ENCODE data around the gene ANO1. TPM values are rescaled to one million over a fixed set of nuclear protein-coding genes. Genes with fewer than 3 reads are reported as not detected.

Gene ANO1
- total and polyA plus RNA-seq, 2 donors (not counting 1 experiment from before 2014, with no cell fraction given), result not detected

DNA sequence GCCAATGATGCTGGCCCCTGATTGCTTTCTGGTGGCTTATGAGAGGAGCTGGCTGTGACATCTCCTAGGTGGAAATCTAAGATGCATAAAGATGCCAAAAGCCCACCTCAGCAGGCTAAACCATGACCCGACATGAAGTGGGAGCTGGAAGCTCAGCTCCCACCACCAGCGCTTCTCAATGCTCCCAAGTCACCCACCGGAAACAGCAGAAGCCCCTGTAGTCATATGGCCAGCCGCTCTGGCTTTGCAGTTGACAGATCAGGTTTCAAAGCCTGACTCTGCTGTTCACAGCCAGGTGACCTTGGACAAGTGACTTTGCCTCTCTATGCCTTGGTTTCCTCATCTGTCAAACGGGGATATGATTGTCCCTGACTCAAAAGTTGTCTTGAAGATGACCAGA, 29.1 kb upstream of the ANO1 start:
- Mint-ChIP-seq H3K9me3 (ENCODE audit: insufficient read depth) (peaks cover 4% of the 10 kb centered on the region), H3K4me3 (no peak overlapping the region), H3K4me1 (no peaks in the 10 kb centered on the region), H3K27me3 (peaks cover 36% of the 10 kb centered on the region), H3K27ac (peak overlapping the region; percentile 28)
- intact Hi-C loops (cut with micrococcal nuclease), result no loop called here
- CTCF ChIA-PET, result no interaction called here
- no peaks in the 10 kb centered on the region for H3K36me3 ChIP-seq (replicated peaks in 1 of 2; ENCODE audit: control extremely low read depth in 1 of 2, control insufficient read depth in 1 of 2, extremely low read depth in 1 of 2, insufficient read depth in 2 of 2, low read length in 1 of 2)
- no peaks in the 10 kb centered on the region for H3K4me1 ChIP-seq (ENCODE audit: control insufficient read depth in 2 of 2, insufficient read depth in 2 of 2, low read length in 2 of 2)
- no peak overlapping the region for H3K27ac ChIP-seq (ENCODE audit: low read length in 2 of 2)
- no peak overlapping the region for H3K4me3 ChIP-seq (ENCODE audit: control extremely low read depth in 1 of 5, extremely low read depth in 1 of 5, insufficient read depth in 1 of 5, low read depth in 2 of 5, low read length in 4 of 5)
- no peak for DNase-seq
- POLR2A ChIA-PET, result no interaction called here
- H2AFZ ChIP-seq (ENCODE audit: insufficient read depth, low read depth, low read length, poor library complexity, severe bottlenecking), result no peak overlapping the region
- no peak overlapping the region for H3K4me2 ChIP-seq (replicated peaks; ENCODE audit: low read depth, low read length, poor library complexity, severe bottlenecking)
- H3K9ac ChIP-seq (ENCODE audit: low read length), result no peak overlapping the region
- TF ChIP-seq EZH2 (IDR thresholded peaks at IDR 0.05; ENCODE audit: borderline replicate concordance, insufficient read depth, low read depth, low read length, poor library complexity, severe bottlenecking), result no peak
- TF ChIP-seq, protein P1, sequence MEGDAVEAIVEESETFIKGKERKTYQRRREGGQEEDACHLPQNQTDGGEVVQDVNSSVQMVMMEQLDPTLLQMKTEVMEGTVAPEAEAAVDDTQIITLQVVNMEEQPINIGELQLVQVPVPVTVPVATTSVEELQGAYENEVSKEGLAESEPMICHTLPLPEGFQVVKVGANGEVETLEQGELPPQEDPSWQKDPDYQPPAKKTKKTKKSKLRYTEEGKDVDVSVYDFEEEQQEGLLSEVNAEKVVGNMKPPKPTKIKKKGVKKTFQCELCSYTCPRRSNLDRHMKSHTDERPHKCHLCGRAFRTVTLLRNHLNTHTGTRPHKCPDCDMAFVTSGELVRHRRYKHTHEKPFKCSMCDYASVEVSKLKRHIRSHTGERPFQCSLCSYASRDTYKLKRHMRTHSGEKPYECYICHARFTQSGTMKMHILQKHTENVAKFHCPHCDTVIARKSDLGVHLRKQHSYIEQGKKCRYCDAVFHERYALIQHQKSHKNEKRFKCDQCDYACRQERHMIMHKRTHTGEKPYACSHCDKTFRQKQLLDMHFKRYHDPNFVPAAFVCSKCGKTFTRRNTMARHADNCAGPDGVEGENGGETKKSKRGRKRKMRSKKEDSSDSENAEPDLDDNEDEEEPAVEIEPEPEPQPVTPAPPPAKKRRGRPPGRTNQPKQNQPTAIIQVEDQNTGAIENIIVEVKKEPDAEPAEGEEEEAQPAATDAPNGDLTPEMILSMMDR (IDR thresholded peaks at IDR 0.05), result no peak
- WGBS (ENCODE audit: insufficient coverage), result 85% methylated on average over 5 of the region's 5 CpGs
- peaks cover 0 to 2% (median 0%) of the 10 kb centered on the region in 3 donors for H3K9me3 ChIP-seq (ENCODE audit: control extremely low read depth in 1 of 3, control insufficient read depth in 2 of 3, insufficient read depth in 1 of 3, low read length in 2 of 3)
- H4K20me1 ChIP-seq (ENCODE audit: control insufficient read depth, insufficient read depth, low read length, poor library complexity, severe bottlenecking), result no peaks in the 10 kb centered on the region
- no peak for ATAC-seq (ENCODE audit: low read depth)
- no peaks in the 10 kb centered on the region for H3K79me2 ChIP-seq (ENCODE audit: control insufficient read depth, insufficient read depth, low read length)
- H3K27me3 ChIP-seq (replicated peaks in 1 of 4; ENCODE audit: control extremely low read depth in 1 of 4, control insufficient read depth in 3 of 4, insufficient read depth in 4 of 4, low read length in 3 of 4), result peaks cover 0 to 3% (median 1%) of the 10 kb centered on the region in 4 experiments

GRCh38 chr11:70050243-70050642, 27.9 kb upstream of the ANO1 start:
- intact Hi-C loops (cut with micrococcal nuclease), result no loop called here
- Histone ChIP-seq H3K4me3 (ENCODE audit: control extremely low read depth in 1 of 5, extremely low read depth in 1 of 5, insufficient read depth in 1 of 5, low read depth in 2 of 5, low read length in 4 of 5) (no peak overlapping the region), H3K4me2 (replicated peaks; ENCODE audit: low read depth, low read length, poor library complexity, severe bottlenecking) (no peak overlapping the region), H3K9me3 (ENCODE audit: control extremely low read depth in 1 of 3, control insufficient read depth in 2 of 3, insufficient read depth in 1 of 3, low read length in 2 of 3) (peaks cover 0 to 5% (median 0%) of the 10 kb centered on the region in 3 donors), H4K20me1 (ENCODE audit: control insufficient read depth, insufficient read depth, low read length, poor library complexity, severe bottlenecking) (no peaks in the 10 kb centered on the region), H3K36me3 (replicated peaks in 1 of 2; ENCODE audit: control extremely low read depth in 1 of 2, control insufficient read depth in 1 of 2, extremely low read depth in 1 of 2, insufficient read depth in 2 of 2, low read length in 1 of 2) (no peaks in the 10 kb centered on the region), H2AFZ (ENCODE audit: insufficient read depth, low read depth, low read length, poor library complexity, severe bottlenecking) (no peak overlapping the region), H3K27me3 (replicated peaks in 1 of 4; ENCODE audit: control extremely low read depth in 1 of 4, control insufficient read depth in 3 of 4, insufficient read depth in 4 of 4, low read length in 3 of 4) (peaks cover 0 to 3% (median 2%) of the 10 kb centered on the region in 4 experiments), H3K79me2 (ENCODE audit: control insufficient read depth, insufficient read depth, low read length) (no peaks in the 10 kb centered on the region), H3K9ac (ENCODE audit: low read length) (no peak overlapping the region), H3K27ac (ENCODE audit: low read length in 2 of 2) (no peak overlapping the region), H3K4me1 (ENCODE audit: control insufficient read depth in 2 of 2, insufficient read depth in 2 of 2, low read length in 2 of 2) (no peaks in the 10 kb centered on the region)
- ChIA-PET CTCF (no interaction called here), POLR2A (no interaction called here)
- no peak overlapping the region for H3K27ac Mint-ChIP-seq
- no peak for TF ChIP-seq EZH2 (IDR thresholded peaks at IDR 0.05; ENCODE audit: borderline replicate concordance, insufficient read depth, low read depth, low read length, poor library complexity, severe bottlenecking)
- TF ChIP-seq, protein P1 (IDR thresholded peaks at IDR 0.05), result no peak
- no peak for DNase-seq
- no peaks in the 10 kb centered on the region for H3K4me1 Mint-ChIP-seq
- peaks cover 34% of the 10 kb centered on the region for H3K27me3 Mint-ChIP-seq
- ATAC-seq (ENCODE audit: low read depth), result no peak
- WGBS (ENCODE audit: insufficient coverage), result 76% methylated on average over 4 of the region's 7 CpGs
- peaks cover 2% of the 10 kb centered on the region for H3K9me3 Mint-ChIP-seq (ENCODE audit: insufficient read depth)
- H3K4me3 Mint-ChIP-seq, result no peak overlapping the region

Data from B cell (primary cell).